GM19238 (cell line): ENCODE results near the gene PRDM16.

ENCODE experiments used
- DNase-seq: peaks from one replicate; pipeline ENCODE4 v3.0.0; 2011; ENCODE audit warnings: low spot score; ENCODE audit not compliant: insufficient read length

Gene PRDM16

GRCh38 chr1:3139871-3140361, 70.9 kb downstream of the PRDM16 start:
- no peak for DNase-seq

- DNase-seq: no peak
These were observed 71.4 kb downstream of the PRDM16 start for GRCh38 chr1:3140437-3140836.

GRCh38 chr1:3141129-3141528, 72.1 kb downstream of the PRDM16 start:
- DNase-seq: no peak

- no peak for DNase-seq
These were observed 72.8 kb downstream of the PRDM16 start for GRCh38 chr1:3141836-3142235.

GRCh38 chr1:3142236-3142635, 73.2 kb downstream of the PRDM16 start:
- no peak for DNase-seq

GRCh38 chr1:3142751-3143150, 73.7 kb downstream of the PRDM16 start:
- DNase-seq: no peak

- no peak for DNase-seq
These were observed 76.7 kb downstream of the PRDM16 start for GRCh38 chr1:3145532-3146325.

- DNase-seq: no peak
These were observed 77.5 kb downstream of the PRDM16 start for GRCh38 chr1:3146458-3146857.

- DNase-seq: no peak
These were observed 77.9 kb downstream of the PRDM16 start for GRCh38 chr1:3146907-3147306.

- DNase-seq: no peak
These were observed 79.2 kb downstream of the PRDM16 start for GRCh38 chr1:3148171-3148570.

GRCh38 chr1:3149277-3149676, 80.3 kb downstream of the PRDM16 start:
- DNase-seq: no peak

GRCh38 chr1:3151456-3151855, 82.5 kb downstream of the PRDM16 start:
- DNase-seq: no peak

GRCh38 chr1:3152143-3152542, 83.1 kb downstream of the PRDM16 start:
- no peak for DNase-seq

- DNase-seq: no peak
These were observed 84.2 kb downstream of the PRDM16 start for GRCh38 chr1:3153197-3153596.

- DNase-seq: no peak
These were observed 85.1 kb downstream of the PRDM16 start for GRCh38 chr1:3153902-3154795.

GRCh38 chr1:3155056-3155925, 86.3 kb downstream of the PRDM16 start:
- DNase-seq: no peak

- no peak for DNase-seq
These were observed 86.9 kb downstream of the PRDM16 start for GRCh38 chr1:3155926-3156220.

GRCh38 chr1:3156936-3157335, 87.9 kb downstream of the PRDM16 start:
- DNase-seq: no peak

- no peak for DNase-seq
These were observed 89.3 kb downstream of the PRDM16 start for GRCh38 chr1:3158347-3158746.

GRCh38 chr1:3159121-3159520, 90.1 kb downstream of the PRDM16 start:
- no peak for DNase-seq

- no peak for DNase-seq
These were observed 91.0 kb downstream of the PRDM16 start for GRCh38 chr1:3159996-3160395.
